ENCODE measurements around the gene UBE2L5. TPM values are rescaled to one million over a fixed set of nuclear protein-coding genes. Genes with fewer than 3 reads are reported as not detected.

The UBE2L5 gene
- total and polyA plus RNA-seq, 2 donors (not counting 3 experiments of a cell fraction or from before 2014, with no cell fraction given) = not detected

- Histone ChIP-seq H3K27me3 (ENCODE audit: control insufficient read depth in 2 of 2, insufficient read depth in 2 of 2, low read length in 2 of 2) (peaks cover 4 to 5% of the 10 kb centered on the region in 2 experiments), H3K79me2 (ENCODE audit: control insufficient read depth, insufficient read depth, low read length) (no peaks in the 10 kb centered on the region), H3K4me2 (ENCODE audit: insufficient read depth, low read length) (peak overlapping the region; percentile 99), H2AFZ (ENCODE audit: low read depth, low read length) (peak overlapping the region; percentile 24), H3K4me3 (replicated peaks in 1 of 3; ENCODE audit: insufficient read depth in 1 of 3, low read depth in 1 of 3, low read length in 3 of 3) (no peak overlapping the region), H3K4me1 (ENCODE audit: control insufficient read depth, extremely low read depth, insufficient read depth, low read length) (peaks cover 14% of the 10 kb centered on the region), H3K27ac (ENCODE audit: insufficient read depth, low read depth, low read length) (no peak overlapping the region), H3K9me1 (replicated peaks; ENCODE audit: control insufficient read depth, extremely low read depth, insufficient read depth, low read length) (no peaks in the 10 kb centered on the region), H3K36me3 (ENCODE audit: control insufficient read depth in 2 of 2, extremely low read depth in 1 of 2, insufficient read depth in 2 of 2, low read length in 2 of 2) (no peaks in the 10 kb centered on the region), H4K20me1 (replicated peaks; ENCODE audit: control insufficient read depth, extremely low read depth, insufficient read depth, low read length) (no peaks in the 10 kb centered on the region), H3K9me3 (replicated peaks; ENCODE audit: control insufficient read depth, insufficient read depth, low read length) (no peaks in the 10 kb centered on the region), H3K9ac (replicated peaks; ENCODE audit: extremely low read depth, insufficient read depth, low read length) (peak overlapping the region; percentile 84)
- TF ChIP-seq JUN (IDR thresholded peaks at IDR 0.05; ENCODE audit: borderline replicate concordance, insufficient read depth, insufficient read length, low read depth) (no peak), MAX (IDR thresholded peaks at IDR 0.05; ENCODE audit: insufficient read depth, insufficient read length) (no peak), FOS (IDR thresholded peaks at IDR 0.05; ENCODE audit: borderline replicate concordance, insufficient read depth, low read length) (no peak), MYC (IDR thresholded peaks at IDR 0.05; ENCODE audit: low read depth, low read length) (no peak), CTCF (IDR thresholded peaks at IDR 0.05; ENCODE audit: extremely low read depth in 1 of 2, insufficient read depth in 1 of 2, low read depth in 1 of 2, low read length in 2 of 2) (no peak), GATA2 (IDR thresholded peaks at IDR 0.05; ENCODE audit: insufficient read depth, insufficient read length, low read depth, low read length) (no peak), POLR2A (IDR thresholded peaks at IDR 0.05; ENCODE audit: low read depth, low read length) (no peak), EZH2 (IDR thresholded peaks at IDR 0.05; ENCODE audit: borderline replicate concordance, low read depth, low read length, severe bottlenecking) (no peak), POLR2AphosphoS5 (IDR thresholded peaks at IDR 0.05; ENCODE audit: insufficient read depth, low read depth, low read length) (no peak)
- intact Hi-C loops (cut with micrococcal nuclease) (no loop called here), dilution Hi-C loops (cut with MboI; ENCODE audit: extremely low pct_ligation_motif_present, low sequenced_read_pairs) (no loop called here)
- FAIRE-seq = peak; percentile 67
- ChIA-PET POLR2A (interaction anchor here (0.9 kb wide), 1 partner anchor 88 kb away, joined by 5 read pairs; no protein-coding TSS in a partner anchor), CTCF (interaction anchor here (2.1 to 2.7 kb wide), 2 partner anchors 12 to 264 kb away, joined by 8 to 10 read pairs; no protein-coding TSS in a partner anchor)
- no TSS peak for BruUV-seq (replicated peaks)
- no peak for DNase-seq (ENCODE audit: low read depth, low spot score)
Measured at GRCh38 chr13:30396434-30397075, 25.7 kb upstream of the UBE2L5 start.

Data from endothelial cell of umbilical vein (primary cell).